GM21367 (cell line): ENCODE measurements around the gene GRM8.

Experiments used
- ATAC-seq: cut with Tn5 transposase; IDR thresholded peaks from one replicate; pipeline ENCODE4 v1.9.1; 2021; ENCODE audit not compliant: unreplicated experiment

The GRM8 gene

GRCh38 chr7:127035203-127035849 lies 217.4 kb downstream of the GRM8 start:
- no peak for ATAC-seq

- ATAC-seq, result no peak
Observed at GRCh38 chr7:127034186-127034806, 218.4 kb downstream of the GRM8 start.

- no peak for ATAC-seq
Observed at GRCh38 chr7:127029823-127030222, 222.9 kb downstream of the GRM8 start.

- ATAC-seq, result no peak
Observed at GRCh38 chr7:127021857-127022256, 230.9 kb downstream of the GRM8 start.

- ATAC-seq, result no peak
Observed at GRCh38 chr7:127021019-127021738, 231.6 kb downstream of the GRM8 start.

- ATAC-seq, result no peak
Observed at GRCh38 chr7:127018889-127019288, 233.9 kb downstream of the GRM8 start.

GRCh38 chr7:127017196-127017595 lies 235.5 kb downstream of the GRM8 start:
- no peak for ATAC-seq

GRCh38 chr7:127000725-127001124 lies 252.0 kb downstream of the GRM8 start:
- no peak for ATAC-seq

- no peak for ATAC-seq
Observed at GRCh38 chr7:126996659-126997058, 256.1 kb downstream of the GRM8 start.

- ATAC-seq, result no peak
Observed at GRCh38 chr7:126993626-126994213, 259.0 kb downstream of the GRM8 start.

GRCh38 chr7:126988022-126988421 lies 264.7 kb downstream of the GRM8 start:
- no peak for ATAC-seq

- no peak for ATAC-seq
Observed at GRCh38 chr7:126979722-126980121, 273.0 kb downstream of the GRM8 start.

GRCh38 chr7:126978865-126979264 lies 273.9 kb downstream of the GRM8 start:
- no peak for ATAC-seq

GRCh38 chr7:126973066-126973465 lies 279.7 kb downstream of the GRM8 start:
- no peak for ATAC-seq

- ATAC-seq, result no peak
Observed at GRCh38 chr7:126972571-126972970, 280.2 kb downstream of the GRM8 start.

GRCh38 chr7:126959649-126960048 lies 293.1 kb downstream of the GRM8 start:
- ATAC-seq, result no peak

GRCh38 chr7:126958367-126958766 lies 294.4 kb downstream of the GRM8 start:
- ATAC-seq, result no peak

GRCh38 chr7:126957443-126957842 lies 295.3 kb downstream of the GRM8 start:
- ATAC-seq, result no peak

- ATAC-seq, result no peak
Observed at GRCh38 chr7:126953461-126953860, 299.3 kb downstream of the GRM8 start.

- ATAC-seq, result peak; percentile 50
Observed at GRCh38 chr7:126948664-126949063, 304.1 kb downstream of the GRM8 start.

GRCh38 chr7:126940723-126941307 lies 311.9 kb downstream of the GRM8 start:
- ATAC-seq, result no peak
